HS-27A (cell line): Measurements from ENCODE around the gene C11orf91.
"Not testable (repeated sequence)": the region's sequence is repeated elsewhere in the genome, so short reads cannot be mapped to it uniquely, and the experiment has no call there.

Experiments used
- DNase-seq: peaks from one replicate; pipeline ENCODE4 v3.0.0-alpha.2; 2012; ENCODE audit warnings: low read depth, missing footprints

The C11orf91 gene

DNA sequence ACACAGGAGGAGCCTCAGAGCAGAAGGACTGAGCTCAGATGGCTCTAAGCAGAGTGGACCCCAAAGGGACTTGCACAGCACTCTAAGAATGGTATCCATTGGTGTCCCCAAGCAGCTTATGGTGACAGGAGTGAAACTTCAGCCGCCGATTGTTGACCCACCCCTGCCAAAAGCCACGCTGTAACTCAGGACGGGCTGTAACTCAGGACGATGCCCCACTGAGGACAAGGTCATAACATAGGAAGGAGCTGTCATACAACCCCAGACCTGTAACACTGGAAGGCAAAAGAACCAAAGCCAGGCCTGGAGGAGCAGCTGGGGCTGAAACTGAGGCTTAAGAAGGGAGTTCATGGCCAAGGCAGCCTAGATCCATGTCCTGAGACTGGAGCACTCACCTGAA is 21.4 kb upstream of the C11orf91 start:
- no peak for DNase-seq

DNA sequence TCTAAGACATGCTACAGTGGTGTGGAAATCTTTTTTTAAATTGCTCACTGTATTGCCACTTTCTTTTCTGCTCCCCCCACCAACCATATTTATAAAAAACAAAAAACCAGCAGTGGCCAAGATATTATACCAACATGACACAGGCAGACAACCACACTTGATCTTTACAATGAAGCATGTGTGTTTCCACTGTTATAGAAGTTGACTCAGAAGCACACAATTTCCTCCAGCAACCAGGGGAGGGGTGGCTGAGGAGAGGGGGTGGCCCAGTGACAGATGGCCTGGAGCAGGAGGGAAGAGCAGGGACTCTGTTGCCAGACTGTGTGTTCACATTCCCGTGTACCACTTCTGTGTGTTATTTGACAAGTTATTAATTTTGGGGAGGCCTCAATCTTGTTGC is 20.8 kb upstream of the C11orf91 start:
- no peak for DNase-seq

DNA sequence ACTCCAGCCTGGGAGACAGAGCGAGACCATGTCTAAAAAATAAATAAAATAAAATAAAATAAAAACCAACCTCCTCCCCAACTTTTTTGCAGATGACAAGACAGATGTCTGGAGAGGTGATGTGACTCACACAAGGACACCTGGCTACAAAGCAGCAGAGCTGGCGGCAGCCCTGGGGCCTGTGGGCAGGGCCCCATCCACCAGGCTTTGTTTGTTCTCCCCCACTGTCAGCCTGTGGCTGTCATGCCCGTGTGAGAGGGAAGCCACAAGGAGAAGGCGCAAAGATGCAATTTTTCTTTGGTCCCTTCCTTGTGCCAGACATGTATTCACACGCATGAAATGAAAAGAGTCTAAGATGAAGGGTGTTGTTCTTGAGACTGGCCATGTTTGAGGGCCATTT is 19.0 kb upstream of the C11orf91 start:
- no peak for DNase-seq

DNA sequence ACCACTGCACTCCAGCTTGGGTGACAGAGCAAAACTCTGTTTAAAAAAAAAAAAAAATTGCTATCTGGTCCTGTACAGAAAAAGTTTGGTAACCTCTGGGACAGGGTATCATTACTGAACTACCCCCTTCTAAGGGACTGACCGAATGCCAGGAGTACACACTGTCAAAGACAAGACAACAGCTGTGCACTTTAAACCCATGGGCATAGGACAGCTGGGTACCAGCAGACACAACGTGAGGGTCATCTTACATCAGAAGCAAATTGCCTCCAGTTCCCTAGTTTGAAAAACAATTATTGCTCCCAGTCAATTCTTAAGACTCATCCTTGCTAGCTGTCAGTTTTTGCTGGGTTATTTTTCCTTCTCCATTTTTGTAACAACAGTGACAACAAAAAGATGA is 17.8 kb upstream of the C11orf91 start:
- no peak for DNase-seq

DNA sequence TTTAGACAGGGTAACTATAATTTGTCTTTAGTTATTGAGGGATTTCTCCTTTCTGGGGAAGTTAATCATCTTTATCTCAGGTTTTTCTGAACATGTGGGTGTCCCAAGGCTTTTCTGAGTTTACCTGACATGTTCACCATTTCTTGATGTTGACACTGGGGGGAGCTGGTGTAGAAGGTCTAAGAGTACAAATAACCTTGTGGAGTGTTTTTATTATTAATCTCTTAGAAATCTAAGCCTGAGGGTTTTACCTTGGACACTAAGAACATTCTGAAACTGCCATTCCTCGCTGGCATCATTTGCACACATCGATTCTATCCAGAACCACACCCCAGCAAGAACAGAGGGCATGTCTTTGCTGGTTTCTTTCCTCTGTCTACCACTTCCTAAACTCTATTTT is 15.6 kb upstream of the C11orf91 start:
- no peak for DNase-seq

DNA sequence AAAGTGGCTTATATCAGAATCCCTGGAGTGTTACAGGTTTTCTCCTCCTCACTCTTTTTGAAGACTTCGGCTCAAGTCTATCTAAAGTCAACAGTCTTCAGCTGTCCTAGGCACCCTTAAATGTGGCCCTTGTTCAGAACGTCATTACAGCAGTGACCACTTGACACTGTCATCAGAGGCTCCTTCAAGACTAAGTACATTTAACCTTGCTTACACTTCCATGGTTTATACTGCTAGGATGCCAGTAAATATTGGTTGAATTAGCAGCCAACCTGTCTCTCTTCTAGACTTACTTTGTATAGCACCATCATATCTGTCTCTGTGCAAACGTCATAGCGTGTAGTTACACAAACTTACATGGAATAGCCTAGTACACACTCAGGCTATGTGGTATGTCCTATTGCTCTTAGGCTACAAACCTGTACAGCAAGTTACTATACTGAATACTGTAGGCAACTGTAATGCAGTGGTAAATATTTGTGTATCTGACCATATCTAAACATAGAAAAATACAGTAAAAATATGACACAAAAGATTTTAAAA is 13.3 kb upstream of the C11orf91 start:
- no peak for DNase-seq

DNA sequence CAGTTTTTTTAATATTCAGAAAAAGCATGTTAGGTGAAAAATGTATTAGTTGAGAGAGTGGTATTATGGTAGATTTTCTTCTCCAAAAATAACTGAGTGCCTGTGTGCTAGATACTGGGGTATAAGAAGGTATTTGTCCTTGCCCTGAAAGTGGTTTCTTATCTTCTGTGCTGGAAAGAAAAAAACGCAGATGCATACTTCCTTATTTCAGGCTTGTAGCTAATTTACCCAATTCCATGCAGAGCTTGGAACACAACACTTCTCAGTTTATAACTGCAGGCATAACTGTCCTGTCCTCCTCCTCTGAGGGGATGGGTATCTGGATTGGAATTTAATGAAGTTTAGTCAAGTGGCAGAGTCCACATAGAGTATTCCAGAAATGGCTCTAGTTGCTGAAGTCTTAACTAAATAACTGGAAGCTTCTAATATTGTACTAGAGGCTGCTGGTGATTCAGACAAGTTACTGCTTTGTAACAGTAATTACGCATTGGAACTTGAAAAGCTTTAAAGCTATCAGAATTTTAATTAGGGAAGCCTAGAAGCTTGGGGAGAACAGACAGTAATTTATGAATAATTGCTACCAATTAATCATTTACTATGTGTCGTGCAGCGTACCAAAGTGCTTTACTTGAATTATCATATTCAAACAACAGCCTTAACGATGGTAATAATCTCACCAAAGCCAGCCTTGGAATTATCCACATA is 12.7 kb upstream of the C11orf91 start:
- DNase-seq = no peak

DNA sequence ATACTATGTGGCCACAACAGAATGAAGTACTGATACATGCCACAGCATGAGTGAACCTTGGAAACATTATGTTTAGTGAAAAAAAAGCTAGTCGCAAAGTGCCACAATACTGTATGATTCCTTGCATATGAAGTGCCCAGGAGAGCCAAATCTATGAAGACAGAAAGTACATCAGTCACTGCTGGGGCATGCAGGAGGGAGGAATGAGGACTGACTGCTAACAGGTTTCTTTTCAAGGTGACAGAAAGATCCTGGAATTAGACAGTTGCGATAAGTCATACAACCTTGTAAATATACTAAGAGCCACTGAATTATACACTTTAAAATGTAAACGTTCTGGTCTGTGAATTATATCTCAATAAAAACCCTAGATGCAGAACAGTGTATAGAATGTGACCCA is 11.8 kb upstream of the C11orf91 start:
- DNase-seq = no peak

DNA sequence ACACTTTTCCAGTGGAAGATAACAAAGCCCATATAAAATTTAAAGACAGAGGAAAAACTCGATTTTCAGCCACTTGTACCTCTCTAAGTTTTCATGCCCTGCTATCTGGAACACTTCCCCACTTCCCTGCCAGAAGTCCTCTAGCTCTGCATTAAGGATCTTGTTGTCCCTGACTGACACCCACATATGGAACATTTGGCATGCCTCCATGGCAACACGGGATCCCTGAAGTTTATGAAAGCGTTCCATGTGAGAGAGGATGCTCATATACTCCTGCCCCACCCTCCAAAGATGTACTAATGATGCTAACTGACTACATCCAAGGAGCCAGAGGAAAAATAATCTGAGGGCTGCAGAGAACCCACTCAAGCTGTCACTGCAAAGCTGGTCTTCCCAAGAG is 8.8 kb upstream of the C11orf91 start:
- no peak for DNase-seq

DNA sequence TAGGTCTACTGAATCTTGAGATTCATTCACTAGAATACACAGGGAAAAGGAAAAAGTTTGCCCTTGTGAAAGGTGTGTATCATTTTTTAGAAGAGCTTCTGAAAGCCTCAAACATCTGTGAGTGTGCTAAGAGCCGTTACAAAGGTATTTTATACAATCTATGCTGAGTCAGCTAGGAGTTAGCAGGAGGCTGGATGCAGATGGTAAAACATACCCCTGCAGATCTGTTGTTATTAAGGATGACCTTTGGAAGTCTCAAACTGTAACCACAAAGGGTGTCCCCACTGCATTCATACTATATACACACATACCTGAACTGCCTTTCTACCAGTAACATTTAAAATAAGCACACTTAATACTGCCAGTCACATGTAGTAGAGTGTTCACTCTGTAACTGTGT is 8.4 kb upstream of the C11orf91 start:
- no peak for DNase-seq

DNA sequence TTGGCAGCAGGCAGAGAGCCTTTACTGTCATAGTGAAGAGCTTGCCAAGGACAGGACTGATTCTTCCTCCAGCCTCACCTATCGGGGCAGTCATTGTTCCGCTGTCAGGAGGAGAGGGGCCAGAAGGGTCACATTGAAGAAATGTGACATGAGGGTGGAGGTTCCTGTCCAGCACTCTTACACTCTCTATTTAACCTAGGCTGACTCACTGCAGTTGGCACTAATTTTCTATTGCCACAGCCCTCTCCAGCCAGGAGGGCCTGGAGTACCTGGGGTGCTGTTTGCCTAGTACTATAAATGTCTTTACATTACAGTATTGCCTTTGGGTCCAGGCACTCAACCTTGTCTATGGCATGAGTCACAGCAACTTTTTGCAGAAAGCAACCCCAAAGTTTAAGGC is 7.2 kb upstream of the C11orf91 start:
- not testable (repeated sequence) for DNase-seq

DNA sequence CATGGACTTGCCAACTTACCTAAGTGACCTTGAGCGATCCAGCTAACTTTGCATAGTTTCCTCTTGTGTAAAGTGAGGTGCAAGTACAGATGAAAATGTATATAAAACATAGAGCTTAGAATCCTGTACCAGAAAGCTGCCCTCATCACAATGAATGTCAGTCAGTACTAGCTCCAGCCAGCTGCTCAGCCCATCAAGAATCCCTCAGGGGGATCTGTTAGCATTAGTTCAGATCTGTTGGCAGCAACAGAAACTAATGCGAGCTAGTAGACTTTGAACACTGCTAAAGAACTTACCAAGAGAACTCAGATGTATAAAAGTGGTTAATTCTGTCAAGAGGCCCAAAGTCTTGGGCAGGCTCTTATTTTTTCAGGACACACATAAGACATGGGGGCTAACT is 6.3 kb upstream of the C11orf91 start:
- no peak for DNase-seq

DNA sequence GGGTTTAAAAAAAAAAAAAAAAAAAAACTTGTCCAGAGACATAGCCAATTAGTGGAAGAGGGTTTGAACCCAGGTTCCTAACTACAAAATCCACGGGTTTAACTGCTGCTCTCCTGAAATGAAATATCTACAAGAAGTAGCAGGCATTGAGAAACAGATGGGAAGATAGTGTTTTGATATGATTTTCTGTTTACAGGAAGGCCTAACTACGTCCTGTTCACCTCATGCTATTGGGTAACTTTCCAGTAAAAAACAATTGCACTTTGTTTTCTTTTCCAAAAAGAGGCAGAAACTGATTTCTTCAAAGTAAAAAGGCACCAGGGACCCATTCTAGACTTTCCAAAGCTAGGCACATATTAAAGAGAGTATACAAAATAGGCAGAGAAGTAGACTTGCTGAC is 5.9 kb upstream of the C11orf91 start:
- no peak for DNase-seq

DNA sequence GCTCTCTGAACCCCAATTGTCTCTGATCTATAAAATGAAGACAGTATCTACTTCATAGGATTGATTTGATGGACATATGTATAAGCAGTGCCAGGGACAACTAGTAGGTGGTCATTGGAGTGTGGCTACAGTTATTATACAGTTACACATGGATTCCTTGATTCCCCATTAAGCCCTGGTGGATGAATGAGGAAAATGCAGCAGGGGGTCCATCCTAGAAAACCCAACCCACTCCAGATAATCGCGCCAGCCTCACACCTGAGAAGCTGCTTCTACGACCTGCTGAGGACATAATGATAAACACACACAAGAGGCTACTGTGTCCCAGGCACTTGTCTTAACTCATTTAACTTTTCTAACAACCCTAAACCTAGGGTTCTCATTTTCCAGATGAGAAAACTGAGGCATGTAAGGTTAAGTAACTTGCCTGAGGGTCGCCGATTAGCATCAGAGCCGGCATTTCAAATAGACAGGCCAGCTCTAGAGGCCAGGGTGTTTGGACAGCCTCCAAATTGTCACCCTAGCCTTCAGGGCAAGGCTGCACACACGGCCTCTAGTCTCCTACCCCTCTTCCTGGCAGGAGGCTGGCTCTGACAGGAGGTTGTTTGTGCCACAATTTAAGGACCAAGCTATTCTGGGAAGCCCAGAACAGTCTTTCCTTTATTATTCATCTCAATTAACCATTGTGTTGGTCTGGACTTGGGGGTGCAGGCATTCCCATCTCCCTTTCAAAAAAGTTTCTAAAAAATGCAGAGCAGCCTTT is 3.8 kb upstream of the C11orf91 start:
- DNase-seq = no peak

DNA sequence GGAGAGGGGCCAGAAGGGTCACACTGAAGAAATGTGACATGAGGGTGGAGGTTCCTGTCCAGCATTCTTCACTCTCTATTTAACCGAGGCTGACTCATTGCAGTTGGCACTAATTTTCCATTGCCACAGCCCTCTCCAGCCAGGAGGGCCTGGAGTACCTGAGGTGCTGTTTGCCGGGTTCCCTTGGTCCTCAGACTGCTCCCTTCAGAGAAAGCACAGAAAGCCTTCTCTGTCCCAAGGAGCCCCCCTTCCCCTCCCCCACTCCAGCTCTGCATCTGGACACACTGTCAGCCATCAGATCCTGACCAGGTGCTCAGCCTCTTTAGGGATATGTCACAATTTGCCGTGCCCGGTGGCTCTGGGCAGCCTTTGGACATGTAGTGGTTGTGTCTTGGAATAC is 3.2 kb upstream of the C11orf91 start:
- DNase-seq = no peak

DNA sequence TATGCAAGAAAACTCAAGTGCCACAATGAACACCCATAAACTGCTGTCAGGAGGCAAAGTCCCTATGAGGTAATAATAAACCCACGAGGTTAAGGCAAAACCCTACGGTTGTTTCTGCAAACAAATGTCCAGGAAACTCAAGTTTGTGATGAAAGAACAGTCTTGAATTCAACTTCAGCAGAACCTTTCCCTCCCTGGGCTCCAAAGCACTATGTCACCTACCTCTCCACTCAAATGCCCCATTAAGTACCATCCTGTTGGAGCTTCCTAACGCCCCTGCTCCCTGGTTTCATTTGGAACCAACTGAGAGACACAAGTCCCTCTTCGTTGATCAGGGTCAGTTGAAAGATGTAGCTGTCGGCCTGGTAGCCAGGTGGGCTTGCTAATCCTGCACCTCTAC is 2.6 kb upstream of the C11orf91 start:
- DNase-seq = no peak

DNA sequence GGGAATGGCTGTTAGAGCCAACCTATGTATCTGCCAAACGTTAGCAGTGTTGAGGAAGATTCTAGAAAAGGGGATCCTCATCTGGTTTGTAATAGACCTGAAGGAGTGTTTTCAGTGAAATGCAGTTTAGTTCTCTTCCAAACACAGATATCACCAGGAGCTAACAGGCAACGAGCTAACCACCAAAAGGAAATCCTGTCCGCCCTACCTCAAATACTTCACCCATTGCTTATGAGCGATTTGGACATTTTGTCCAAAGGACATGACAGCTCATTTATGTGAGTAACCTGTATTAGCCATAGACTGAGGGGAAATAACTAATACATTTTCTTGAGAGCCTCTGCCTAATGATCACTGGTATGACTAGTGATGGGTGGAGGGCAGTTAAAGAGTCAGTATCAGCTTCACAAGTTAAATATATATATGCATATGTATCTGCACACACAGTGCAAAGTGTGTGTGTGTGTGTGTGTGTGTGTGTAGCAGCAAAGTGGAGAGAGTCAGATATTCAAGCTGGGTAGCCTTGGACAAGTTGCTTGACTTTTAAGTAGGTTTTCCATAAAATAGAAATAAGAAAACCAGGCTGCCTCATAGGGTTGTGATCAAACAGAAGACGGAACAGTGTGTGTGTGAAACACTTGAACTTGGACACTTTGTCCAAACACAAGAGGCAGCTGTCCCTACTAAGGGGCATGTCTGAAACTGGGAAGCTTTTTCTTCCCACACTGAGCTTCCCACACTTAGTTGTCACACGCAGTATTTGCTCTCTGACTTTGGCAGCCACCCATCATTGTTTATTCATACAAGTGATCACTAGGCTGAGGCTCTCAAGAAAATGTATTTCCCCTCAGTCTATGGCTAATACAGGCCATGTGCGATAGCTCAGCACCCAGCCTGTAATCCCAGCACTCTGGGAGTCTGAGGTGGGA is 940 bp upstream of the C11orf91 start:
- no peak for DNase-seq

DNA sequence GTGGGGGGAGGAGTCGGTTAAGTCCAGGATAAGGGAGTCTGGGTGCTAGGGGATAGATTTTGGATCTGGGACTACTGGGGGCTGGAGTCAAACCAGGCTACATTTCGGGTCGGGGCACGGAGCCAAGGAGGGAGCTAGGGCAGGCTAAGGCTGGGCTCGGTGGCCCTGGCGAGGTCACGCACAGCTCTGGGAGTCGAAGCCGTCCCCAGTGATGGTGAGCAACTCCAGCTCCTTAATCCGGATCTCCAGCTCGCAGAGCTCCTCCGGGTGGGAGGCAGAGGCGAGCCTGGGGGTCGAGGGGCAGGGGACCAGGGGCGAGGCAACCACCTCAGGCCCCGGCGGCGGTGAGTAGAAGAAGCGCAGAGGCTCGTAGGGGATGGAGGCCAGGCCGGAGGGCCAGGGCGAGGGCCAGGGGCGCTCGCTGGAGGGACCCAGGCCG is 544 bp downstream of the C11orf91 start:
- no peak for DNase-seq

DNA sequence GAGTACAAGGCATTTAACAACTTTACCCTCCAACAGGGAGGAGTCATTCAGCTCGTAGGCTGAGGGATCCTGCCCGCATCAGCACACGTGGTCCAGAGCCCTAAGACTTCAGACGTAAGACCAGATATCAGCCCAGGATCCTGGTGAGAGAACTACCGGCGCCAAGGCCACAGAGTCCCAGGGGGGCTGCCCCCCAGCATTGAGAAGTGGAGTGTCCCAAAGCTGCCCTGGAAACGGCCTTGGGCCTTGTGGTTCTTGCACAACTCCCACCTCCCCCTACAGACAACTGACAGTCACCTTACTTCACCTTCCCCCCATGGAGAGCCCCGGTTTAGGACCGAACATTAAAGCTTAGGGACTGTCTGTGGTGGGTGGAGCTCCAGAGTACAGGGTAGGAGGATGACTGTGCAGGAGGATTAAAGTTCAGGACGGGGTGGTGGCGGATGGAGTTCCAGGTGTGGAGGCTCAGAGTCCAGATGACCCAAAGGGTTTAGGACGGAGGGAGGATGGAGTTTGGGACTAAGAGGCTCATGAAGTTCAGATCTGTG is 1.0 kb downstream of the C11orf91 start:
- DNase-seq = no peak

DNA sequence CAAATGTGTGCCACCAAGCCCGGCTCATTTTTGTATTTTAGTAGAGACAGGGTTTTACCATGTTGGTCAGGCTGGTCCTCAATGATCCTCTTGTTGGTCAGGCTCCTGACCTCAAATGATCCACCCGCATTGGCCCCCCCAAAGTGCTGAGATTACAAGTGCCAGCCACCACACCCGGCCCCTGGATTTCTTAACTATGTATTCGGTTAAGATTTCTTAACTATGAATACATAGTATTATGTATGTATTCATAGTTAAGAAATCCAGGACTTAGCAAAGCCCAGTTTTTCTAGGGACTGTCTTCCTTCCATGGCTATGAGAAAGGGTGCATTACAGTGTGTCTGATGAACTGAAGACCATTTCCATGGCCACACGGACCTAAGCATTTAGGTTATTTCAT is 1.7 kb downstream of the C11orf91 start:
- DNase-seq = no peak

DNA sequence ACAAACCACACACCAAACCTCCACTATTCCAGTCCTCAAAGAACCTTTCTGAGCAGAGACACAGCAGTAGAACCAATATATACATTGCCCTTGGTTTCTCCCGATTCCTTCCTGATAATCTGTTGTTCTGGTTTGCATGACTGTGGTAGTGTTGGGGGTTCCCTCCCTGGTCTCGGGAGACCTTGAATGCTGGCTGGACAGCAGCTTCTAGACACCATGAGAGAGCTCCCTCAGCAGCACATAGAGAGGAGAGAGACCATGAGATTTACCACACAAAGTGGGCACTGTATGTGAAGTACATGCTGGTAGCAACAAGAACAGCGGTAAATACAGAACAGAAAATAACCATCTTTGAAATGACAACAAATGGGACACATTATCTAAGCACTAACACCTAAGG is 2.6 kb downstream of the C11orf91 start:
- no peak for DNase-seq
